ENCODE measurements around the gene TM2D1. TPM values are rescaled to one million over a fixed set of nuclear protein-coding genes. Genes with fewer than 3 reads are reported as not detected.

TM2D1 gene
- total and polyA plus RNA-seq, 8 donors, result 41.6 to 82.3 (median 69.6) TPM

GRCh38 chr1:61746813-61747212 lies 21.9 kb upstream of the TM2D1 start:
- ATAC-seq, result no peak

GRCh38 chr1:61743716-61744580 lies 19.0 kb upstream of the TM2D1 start:
- Histone ChIP-seq H3K27me3 (peaks cover 0 to 16% of the 10 kb centered on the region in 2 donors), H3K36me3 (no peaks in the 10 kb centered on the region), H3K4me3 (peak overlapping the region in 1 of 2 donors; percentile 77), H3K4me1 (peaks cover 4 to 18% of the 10 kb centered on the region in 2 donors), H3K9me3 (no peaks in the 10 kb centered on the region), H3K27ac (peak overlapping the region in 1 of 2 donors; percentile 93)
- intact Hi-C loops (cut with DNase I), result no loop called here
- peak in 1 of 4 donors; percentile 2 for DNase-seq
- no peak for TF ChIP-seq CTCF (IDR thresholded peaks at IDR 0.05)
- ATAC-seq, result no peak

More at GRCh38 chr1:61746813-61747212, 21.9 kb upstream of the TM2D1 start:
- H3K36me3 ChIP-seq, result no peaks in the 10 kb centered on the region
- no peak for TF ChIP-seq CTCF (IDR thresholded peaks at IDR 0.05)
- H3K27me3 ChIP-seq, result peaks cover 0 to 16% of the 10 kb centered on the region in 2 donors
- H3K27ac ChIP-seq, result no peak overlapping the region
- H3K9me3 ChIP-seq, result no peaks in the 10 kb centered on the region
- H3K4me1 ChIP-seq, result peaks cover 4 to 12% of the 10 kb centered on the region in 2 donors
- H3K4me3 ChIP-seq, result no peak overlapping the region
- intact Hi-C loops (cut with DNase I), result no loop called here
- peak in 1 of 4 donors; percentile 3 for DNase-seq

GRCh38 chr1:61743431-61743705 lies 18.4 kb upstream of the TM2D1 start:
- no peak for DNase-seq
- H3K27ac ChIP-seq, result peak overlapping the region; percentile 83 to 93
- H3K9me3 ChIP-seq, result no peaks in the 10 kb centered on the region
- H3K4me1 ChIP-seq, result peaks cover 4 to 18% of the 10 kb centered on the region in 2 donors
- ATAC-seq, result no peak
- H3K36me3 ChIP-seq, result no peaks in the 10 kb centered on the region
- no peak for TF ChIP-seq CTCF (IDR thresholded peaks at IDR 0.05)
- peaks cover 0 to 16% of the 10 kb centered on the region in 2 donors for H3K27me3 ChIP-seq
- intact Hi-C loops (cut with DNase I), result no loop called here
- H3K4me3 ChIP-seq, result peak overlapping the region; percentile 77 to 83

GRCh38 chr1:61742620-61743430 lies 17.9 kb upstream of the TM2D1 start:
- ATAC-seq (peak; percentile 60), DNase-seq (peak; percentile 35 to 83 (median 62))
- TF ChIP-seq CTCF (IDR thresholded peaks at IDR 0.05), result no peak
- peak overlapping the region; percentile 77 to 83 for H3K4me3 ChIP-seq
- peak overlapping the region; percentile 83 to 93 for H3K27ac ChIP-seq
- H3K9me3 ChIP-seq, result no peaks in the 10 kb centered on the region
- H3K4me1 ChIP-seq, result peaks cover 4 to 18% of the 10 kb centered on the region in 2 donors
- intact Hi-C loops (cut with DNase I), result no loop called here
- H3K27me3 ChIP-seq, result peaks cover 0 to 16% of the 10 kb centered on the region in 2 donors
- no peaks in the 10 kb centered on the region for H3K36me3 ChIP-seq

All from left lung (tissue), 10 donors.